Left kidney (tissue), 2 donors: ENCODE data around the gene TOM1L2. TPM values are rescaled to one million over a fixed set of nuclear protein-coding genes. Genes with fewer than 3 reads are reported as not detected.
"Not testable (repeated sequence)": the region's sequence is repeated elsewhere in the genome, so short reads cannot be mapped to it uniquely, and the experiment has no call there.

Experiments
- DNase-seq: peaks from one replicate; pipeline ENCODE4 v3.0.0-alpha.2; 2013
- polyA plus RNA-seq: library from polyadenylated mRNA; unstranded; fragments of 120-200 nt; gene quantifications from one replicate; pipeline ENCODE4 v1.2.1, GENCODE V29; 2013; ENCODE audit not compliant: insufficient read length

The TOM1L2 gene
- polyA plus RNA-seq, 1 donor: 47.2 TPM

- DNase-seq: no peak
These were observed 622 bp downstream of the TOM1L2 start for GRCh38 chr17:17971431-17972125.

GRCh38 chr17:17970699-17971430 is 1.3 kb downstream of the TOM1L2 start:
- no peak for DNase-seq

- no peak for DNase-seq
These were observed 5.8 kb downstream of the TOM1L2 start for GRCh38 chr17:17966399-17966798.

GRCh38 chr17:17965152-17965721 is 7.0 kb downstream of the TOM1L2 start:
- no peak for DNase-seq

- no peak for DNase-seq
These were observed 7.5 kb downstream of the TOM1L2 start for GRCh38 chr17:17964710-17965109.

GRCh38 chr17:17963694-17964436 is 8.3 kb downstream of the TOM1L2 start:
- no peak for DNase-seq

GRCh38 chr17:17963066-17963465 is 9.1 kb downstream of the TOM1L2 start:
- DNase-seq: no peak

GRCh38 chr17:17960500-17961030 is 11.6 kb downstream of the TOM1L2 start:
- no peak for DNase-seq

- DNase-seq: no peak
These were observed 12.5 kb downstream of the TOM1L2 start for GRCh38 chr17:17959520-17960361.

GRCh38 chr17:17958982-17959381 is 13.2 kb downstream of the TOM1L2 start:
- DNase-seq: no peak

GRCh38 chr17:17957584-17957916 is 14.7 kb downstream of the TOM1L2 start:
- DNase-seq: no peak

- not testable (repeated sequence) for DNase-seq
These were observed 16.3 kb downstream of the TOM1L2 start for GRCh38 chr17:17955790-17956341.

- no peak for DNase-seq
These were observed 18.1 kb downstream of the TOM1L2 start for GRCh38 chr17:17954079-17954478.

GRCh38 chr17:17952691-17953090 is 19.5 kb downstream of the TOM1L2 start:
- DNase-seq: no peak

GRCh38 chr17:17951524-17951923 is 20.7 kb downstream of the TOM1L2 start:
- no peak for DNase-seq

- DNase-seq: no peak
These were observed 21.4 kb downstream of the TOM1L2 start for GRCh38 chr17:17950806-17951205.

- no peak for DNase-seq
These were observed 21.9 kb downstream of the TOM1L2 start for GRCh38 chr17:17950347-17950746.

- no peak for DNase-seq
These were observed 24.2 kb downstream of the TOM1L2 start for GRCh38 chr17:17947966-17948365.

GRCh38 chr17:17947309-17947708 is 24.9 kb downstream of the TOM1L2 start:
- DNase-seq: no peak

- no peak for DNase-seq
These were observed 26.1 kb downstream of the TOM1L2 start for GRCh38 chr17:17946093-17946492.

- DNase-seq: no peak
These were observed 27.5 kb downstream of the TOM1L2 start for GRCh38 chr17:17944743-17945142.
